Measurements from ENCODE around the gene TMPRSS6.

GRCh38 chr22:37158963-37159290, 49.4 kb upstream of the TMPRSS6 start:
- TF ChIP-seq CTCF (IDR thresholded peaks at IDR 0.05) (no peak), EZH2 (IDR thresholded peaks at IDR 0.05; ENCODE audit: borderline replicate concordance, insufficient read depth, low read depth, low read length, poor library complexity, severe bottlenecking) (no peak)
